Smooth muscle cell of the pulmonary artery (primary cell): ENCODE measurements around the gene ARSK. TPM values are rescaled to one million over a fixed set of nuclear protein-coding genes. Genes with fewer than 3 reads are reported as not detected.

Experiments used
- total RNA-seq: library from RNA; depleted of rRNA; stranded (reverse); fragments of >200 nt; gene quantifications from 2 replicates; pipeline ENCODE4 v1.2.3, GENCODE V29; 2014

Gene ARSK, protein sequence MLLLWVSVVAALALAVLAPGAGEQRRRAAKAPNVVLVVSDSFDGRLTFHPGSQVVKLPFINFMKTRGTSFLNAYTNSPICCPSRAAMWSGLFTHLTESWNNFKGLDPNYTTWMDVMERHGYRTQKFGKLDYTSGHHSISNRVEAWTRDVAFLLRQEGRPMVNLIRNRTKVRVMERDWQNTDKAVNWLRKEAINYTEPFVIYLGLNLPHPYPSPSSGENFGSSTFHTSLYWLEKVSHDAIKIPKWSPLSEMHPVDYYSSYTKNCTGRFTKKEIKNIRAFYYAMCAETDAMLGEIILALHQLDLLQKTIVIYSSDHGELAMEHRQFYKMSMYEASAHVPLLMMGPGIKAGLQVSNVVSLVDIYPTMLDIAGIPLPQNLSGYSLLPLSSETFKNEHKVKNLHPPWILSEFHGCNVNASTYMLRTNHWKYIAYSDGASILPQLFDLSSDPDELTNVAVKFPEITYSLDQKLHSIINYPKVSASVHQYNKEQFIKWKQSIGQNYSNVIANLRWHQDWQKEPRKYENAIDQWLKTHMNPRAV
- total RNA-seq, result 15.0 and 28.6 TPM in 2 replicates

DNA sequence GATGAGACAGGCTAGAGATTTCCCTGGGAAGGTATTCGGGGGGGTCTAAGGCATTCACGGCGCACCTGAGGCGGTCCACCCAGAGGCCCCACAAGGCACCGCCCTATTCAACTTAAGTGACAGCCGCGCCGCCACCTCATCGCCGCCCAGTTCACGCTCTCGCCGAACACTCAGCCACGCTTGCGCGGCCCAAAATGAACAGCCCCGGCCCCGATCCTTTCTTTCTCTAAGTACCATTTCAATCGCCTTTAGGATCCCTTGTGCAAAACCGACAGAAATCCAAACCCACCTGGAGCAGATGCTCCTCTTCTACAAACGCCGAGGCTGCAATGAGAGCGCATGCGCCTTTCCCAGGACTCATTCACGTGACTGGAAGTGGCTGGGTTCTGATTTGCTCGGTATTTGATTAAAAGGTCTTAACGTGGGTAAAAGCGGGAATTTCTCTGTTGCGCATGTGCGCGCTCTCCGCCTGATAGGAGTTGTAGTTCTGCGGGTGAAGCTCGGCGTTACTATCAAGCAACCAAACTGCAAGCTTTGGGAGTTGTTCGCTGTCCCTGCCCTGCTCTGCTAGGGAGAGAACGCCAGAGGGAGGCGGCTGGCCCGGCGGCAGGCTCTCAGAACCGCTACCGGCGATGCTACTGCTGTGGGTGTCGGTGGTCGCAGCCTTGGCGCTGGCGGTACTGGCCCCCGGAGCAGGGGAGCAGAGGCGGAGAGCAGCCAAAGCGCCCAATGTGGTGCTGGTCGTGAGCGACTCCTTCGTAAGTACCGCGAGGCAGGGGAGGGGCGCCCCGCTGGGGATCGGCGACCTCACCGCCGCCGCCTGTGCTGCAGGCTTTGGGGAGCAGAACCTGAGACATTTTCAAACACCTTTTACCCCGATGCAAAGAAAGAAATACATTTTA, at the start of gene ARSK, which contains the start of gene SKIC3:
Gene ARSK, plus strand, starts transcription at position 455 of the 902 bp plus-strand sequence. Its CDS starts 178 bp downstream, at position 633.
Gene SKIC3, minus strand, starts transcription at position 331 of the 902 bp plus-strand sequence. CDS start 7,827 bp downstream, outside the sequence.

DNA sequence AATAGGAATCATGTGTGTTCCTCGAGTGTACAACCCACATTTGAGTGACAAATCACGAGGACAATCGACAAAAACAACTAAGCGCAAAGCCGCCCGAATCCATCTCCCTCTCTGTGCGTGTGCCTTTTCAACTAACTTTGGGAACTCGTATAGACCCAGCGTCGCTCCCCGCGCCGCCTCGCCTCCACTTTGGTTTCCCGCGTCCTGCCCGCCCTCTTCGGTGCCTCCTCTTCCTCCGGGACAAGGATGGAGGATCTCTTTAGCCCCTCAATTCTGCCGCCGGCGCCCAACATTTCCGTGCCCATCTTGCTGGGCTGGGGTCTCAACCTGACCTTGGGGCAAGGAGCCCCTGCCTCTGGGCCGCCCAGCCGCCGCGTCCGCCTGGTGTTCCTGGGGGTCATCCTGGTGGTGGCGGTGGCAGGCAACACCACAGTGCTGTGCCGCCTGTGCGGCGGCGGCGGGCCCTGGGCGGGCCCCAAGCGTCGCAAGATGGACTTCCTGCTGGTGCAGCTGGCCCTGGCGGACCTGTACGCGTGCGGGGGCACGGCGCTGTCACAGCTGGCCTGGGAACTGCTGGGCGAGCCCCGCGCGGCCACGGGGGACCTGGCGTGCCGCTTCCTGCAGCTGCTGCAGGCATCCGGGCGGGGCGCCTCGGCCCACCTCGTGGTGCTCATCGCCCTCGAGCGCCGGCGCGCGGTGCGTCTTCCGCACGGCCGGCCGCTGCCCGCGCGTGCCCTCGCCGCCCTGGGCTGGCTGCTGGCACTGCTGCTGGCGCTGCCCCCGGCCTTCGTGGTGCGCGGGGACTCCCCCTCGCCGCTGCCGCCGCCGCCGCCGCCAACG, 65.3 kb downstream of the ARSK start, which contains the start of gene GPR150:
Gene GPR150, plus strand, starts transcription at position 58 of the 840 bp plus-strand sequence. Its CDS starts 189 bp downstream, at position 247.

DNA sequence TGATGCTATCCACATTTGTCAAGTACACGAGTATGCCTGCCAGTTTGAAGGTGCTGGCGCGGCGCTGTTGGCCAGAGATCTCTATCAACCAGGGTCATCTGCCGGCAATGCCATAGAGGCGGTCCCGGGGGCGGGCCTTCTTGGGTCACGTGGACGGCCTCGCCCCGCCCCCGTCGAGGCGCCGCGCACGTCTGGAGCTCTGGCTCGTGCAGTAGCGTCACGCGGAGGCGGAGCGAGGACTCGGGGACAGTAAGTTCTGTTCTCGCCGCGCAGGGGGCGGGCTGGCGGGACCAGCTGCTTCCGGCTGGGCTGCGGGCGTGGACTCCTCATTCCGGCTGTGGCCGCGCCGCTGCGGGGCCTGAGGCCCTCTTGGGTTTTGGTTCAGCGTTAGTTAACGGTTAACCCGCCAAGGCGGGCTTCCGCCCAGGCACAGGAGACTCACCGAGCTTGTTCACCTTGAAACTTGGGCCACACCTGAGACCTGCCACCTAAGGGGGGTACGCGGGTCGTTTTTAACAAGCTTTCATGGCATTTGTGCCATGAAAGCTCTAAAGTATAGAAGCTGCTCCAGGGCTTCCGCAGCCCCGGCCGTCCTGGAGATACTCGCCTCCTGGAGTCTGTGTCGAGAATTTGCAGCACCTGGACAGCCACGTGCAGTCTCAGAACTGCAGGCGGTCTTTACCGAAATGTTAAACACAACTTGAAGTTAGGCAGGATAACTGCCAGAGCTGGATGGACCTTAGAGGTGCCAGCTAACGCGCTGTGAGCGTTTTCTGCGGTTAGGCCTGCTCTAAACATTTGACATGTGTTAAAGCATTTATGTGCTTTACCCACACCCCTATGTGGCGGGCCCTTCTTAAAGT, 91.9 kb downstream of the ARSK start, which contains the start of gene RFESD:
Gene RFESD, plus strand, starts transcription at position 209 of the 863 bp plus-strand sequence. CDS start 5,495 bp downstream, outside the sequence.

Other genes starting within 250 kb of the ARSK start
- not detected in 2 replicates for gene FAM81B, start 163.7 kb upstream of the ARSK start, total RNA-seq
- 148 and 161 TPM in 2 replicates for gene SKIC3, start 124 bp upstream of the ARSK start, total RNA-seq
- gene GPR150, start 65.0 kb downstream of the ARSK start, total RNA-seq, result 0.40 and 0.46 TPM in 2 replicates
- 1.9 and 2.2 TPM in 2 replicates for gene RFESD, start 91.7 kb downstream of the ARSK start, total RNA-seq
- 0.13 and 0.30 TPM in 2 replicates for gene SPATA9, start 127.9 kb downstream of the ARSK start, total RNA-seq
- 120 and 154 TPM in 2 replicates for gene RHOBTB3, start 176.2 kb downstream of the ARSK start, total RNA-seq